Activated CD8-positive, alpha-beta memory T cell treated with anti-CD3 and anti-CD28 coated beads, Interleukin-2, amount 50 U/mL, for 1 hour (primary cell): ENCODE measurements around the gene FAM118A.
A peak's percentile ranks its signal among the peaks of the same experiment; 100 is the strongest.
"Not testable (repeated sequence)": the region's sequence is repeated elsewhere in the genome, so short reads cannot be mapped to it uniquely, and the experiment has no call there.

Experiments
- DNase-seq: peaks from one replicate; pipeline ENCODE4 v3.0.0-alpha.2; 2020; ENCODE audit errors: extremely low read depth

Gene FAM118A

DNA sequence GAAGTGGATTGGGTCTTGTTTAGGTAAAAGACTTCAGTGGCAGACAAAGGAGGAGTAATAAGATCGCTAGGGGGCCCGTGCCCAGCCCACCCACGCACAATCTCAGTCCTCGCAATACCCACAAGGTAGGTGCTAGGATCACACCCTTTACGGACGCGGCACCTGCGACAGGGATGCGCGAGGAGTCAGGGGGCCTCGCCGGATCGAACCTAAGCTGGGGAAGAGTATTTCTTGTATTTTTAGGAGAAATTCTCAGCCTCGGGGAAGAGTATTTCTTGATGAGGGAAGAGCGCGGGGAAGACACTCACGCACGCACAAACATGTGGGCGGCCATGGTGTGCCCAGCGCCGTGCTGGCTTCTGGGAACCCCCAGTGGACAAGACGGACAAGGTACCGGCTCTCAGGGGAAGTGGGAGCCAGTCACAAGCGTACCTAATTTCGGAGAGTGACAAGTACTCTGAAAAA is 745 bp upstream of the FAM118A start:
- DNase-seq = no peak

DNA sequence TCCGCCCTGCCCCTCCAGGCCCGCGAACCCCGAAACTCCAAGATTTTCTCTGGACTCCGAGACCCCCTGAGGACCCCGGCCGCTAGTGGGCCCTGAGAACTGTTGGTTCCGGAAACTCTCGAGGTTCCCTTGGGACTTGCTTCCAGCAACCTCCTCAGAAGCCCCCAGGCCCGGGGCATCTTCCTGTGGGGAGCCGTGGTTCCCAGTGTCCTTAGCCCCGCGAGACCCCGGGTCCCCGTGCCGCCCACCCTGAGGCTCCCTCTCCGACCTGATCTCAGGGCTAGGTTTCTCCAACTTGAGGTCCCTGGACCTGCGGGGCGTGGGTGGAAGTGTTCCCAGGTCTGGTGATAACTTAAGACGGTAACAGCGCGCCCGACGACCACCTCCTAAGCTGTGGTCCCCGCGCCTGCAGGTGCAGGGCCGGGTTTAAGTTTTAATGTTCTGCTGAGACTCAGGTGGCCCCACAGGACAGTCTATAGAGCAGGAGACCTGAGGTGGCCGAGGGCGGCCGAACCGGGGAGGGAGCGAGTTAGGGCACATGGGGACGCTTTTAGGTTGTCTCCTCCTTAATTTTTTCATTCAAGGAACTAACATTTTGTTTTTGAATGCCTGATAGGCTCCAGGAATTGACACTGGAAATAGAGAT is 720 bp downstream of the FAM118A start:
- DNase-seq = no peak

DNA sequence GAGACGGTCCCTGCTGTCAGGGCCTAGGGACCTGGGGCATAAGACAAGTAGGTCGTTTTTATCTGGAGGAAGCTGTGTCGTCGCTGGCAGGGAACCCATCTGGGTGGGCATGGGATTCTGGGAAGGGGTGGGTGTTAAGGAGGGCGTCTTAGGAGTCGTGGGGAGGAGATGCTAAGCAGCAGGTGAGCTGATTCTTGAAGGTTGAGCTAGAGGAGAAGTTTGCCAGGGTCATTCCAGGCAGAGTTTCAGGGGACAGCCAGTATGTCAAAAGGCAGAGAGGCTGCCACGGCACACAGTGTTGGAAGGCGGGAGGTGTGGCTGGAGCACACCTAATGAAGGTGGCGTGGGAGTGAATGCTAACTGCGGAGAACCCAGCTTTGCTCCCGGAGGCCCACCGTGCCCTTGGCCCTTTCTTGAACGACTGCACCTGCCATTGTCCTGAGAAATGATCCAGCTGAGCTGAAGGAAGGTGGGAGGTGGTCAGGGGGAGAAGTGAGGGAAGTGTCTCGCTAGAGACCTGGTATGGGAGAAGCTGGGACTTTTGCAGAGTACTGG is 1.3 kb downstream of the FAM118A start:
- DNase-seq = no peak

DNA sequence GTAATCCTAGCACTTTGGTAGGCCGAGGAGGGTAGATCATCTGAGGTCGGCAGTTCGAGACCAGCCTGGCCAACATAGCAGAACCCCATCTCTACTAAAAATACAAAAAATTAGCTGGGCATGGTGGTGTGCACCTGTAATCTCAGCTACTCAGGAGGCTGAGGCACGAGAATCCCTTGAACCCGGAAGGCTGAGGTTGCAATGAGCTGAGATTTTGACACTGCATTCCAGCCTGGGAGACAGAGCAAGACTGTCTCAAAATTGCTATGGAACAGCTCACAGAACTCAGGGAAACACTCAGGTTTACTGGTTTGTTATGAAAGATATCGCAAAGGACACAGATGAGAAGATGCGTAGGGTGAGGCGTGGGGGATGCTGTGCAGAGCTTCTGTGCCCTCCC is 2.7 kb downstream of the FAM118A start:
- no peak for DNase-seq

DNA sequence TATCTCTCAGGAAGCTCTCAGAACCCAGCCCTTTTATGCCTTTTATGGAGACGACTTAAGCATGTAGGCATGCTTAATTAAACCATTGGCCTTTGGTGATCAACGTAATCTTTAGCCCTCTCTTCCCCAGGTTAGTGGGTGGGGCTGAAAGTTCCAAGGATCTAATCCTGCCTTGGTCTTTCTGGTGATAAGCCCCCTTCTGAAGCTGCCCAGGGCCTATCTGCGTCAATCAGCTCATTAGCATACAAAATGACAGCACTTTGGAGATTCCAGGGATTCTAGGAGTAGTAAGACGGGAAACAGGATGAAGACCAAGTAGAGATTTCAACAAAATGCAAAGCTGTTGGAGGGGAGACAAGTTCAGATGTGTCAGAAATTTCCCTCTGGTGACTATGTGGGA is 3.1 kb downstream of the FAM118A start:
- no peak for DNase-seq

DNA sequence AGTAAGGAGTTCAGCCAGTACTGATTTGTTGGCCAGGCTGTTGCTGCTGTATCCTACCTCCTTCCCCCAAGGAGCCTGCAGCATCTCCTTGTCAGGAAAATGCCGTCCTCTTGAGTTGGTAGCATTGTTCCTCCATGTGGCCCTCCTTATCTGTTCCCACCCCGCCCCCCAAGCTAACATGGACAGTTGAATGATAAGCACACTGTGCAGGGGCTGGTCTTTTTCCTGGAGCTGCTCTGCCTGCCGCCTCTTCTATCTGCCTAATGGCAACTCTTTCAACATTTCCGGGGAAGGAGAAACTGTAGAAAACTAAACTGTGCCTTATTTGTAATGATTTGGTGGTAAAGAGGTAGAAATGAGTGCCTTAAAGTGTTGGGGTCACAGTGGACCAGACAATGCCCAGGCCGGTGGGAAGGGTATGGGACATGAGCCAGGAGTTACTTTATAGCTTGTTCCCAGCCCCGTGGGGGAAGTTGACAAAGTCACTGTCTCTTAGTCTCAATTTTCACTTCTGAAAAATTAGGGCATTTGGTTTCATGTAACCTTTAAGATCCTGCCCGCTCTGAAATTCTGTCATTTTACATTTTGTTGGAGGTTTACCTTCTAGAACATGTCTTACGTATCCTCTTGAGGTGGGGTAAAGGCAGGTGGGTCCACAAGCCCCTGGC is 4.5 kb downstream of the FAM118A start:
- DNase-seq = no peak

DNA sequence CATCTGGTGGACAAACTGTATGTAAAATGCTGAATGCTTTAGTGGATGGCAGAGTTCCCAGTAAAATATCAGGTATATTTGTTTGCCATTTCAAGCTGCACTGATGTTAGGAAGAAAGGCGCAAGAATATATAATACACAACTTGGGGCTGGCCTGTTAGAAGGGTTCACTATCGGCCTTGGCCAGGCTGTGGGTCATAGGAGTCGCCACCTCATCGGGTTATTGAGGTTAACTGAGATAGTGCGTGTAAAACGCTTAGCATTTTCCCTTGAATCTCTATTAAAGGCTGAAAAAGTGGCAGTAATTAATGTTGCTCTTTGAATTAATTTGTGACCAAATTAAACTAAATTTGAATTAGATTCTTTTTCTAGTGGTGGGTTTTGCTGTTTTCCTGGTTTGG is 5.1 kb downstream of the FAM118A start:
- no peak for DNase-seq

DNA sequence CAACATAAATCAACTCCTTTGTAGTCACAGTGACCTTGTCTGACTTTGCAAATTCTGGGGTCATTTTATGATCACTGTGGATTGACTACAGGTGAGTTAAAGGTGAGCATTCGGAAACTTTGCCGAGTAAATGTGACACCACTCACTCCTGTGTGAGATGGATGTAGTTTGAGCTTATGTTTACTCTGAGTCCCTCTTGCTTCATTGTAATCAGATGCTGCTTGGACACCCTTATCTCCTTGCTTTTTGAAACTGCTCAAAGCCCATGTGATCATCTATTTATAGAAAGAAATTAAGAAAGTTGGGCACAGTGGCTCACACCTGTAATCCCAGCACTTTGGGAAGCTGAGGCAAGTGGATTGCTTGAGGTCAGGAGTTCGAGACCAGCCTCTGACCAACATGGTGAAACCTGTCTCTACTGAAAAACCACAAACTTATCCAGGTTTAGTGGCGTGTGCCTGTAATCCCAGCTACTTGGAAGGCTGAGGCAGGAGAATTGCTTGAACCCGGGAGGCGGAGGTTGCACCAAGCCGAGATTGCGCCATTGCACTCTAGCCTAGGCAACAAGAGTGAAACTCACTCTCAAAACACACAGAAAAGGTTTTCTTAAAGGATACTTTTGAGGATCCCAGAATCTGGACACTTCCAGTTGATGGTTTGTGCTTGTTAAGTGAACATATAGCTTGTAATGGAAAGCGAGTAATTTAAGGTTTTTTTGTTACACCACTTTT is 7.2 kb downstream of the FAM118A start:
- DNase-seq = no peak

DNA sequence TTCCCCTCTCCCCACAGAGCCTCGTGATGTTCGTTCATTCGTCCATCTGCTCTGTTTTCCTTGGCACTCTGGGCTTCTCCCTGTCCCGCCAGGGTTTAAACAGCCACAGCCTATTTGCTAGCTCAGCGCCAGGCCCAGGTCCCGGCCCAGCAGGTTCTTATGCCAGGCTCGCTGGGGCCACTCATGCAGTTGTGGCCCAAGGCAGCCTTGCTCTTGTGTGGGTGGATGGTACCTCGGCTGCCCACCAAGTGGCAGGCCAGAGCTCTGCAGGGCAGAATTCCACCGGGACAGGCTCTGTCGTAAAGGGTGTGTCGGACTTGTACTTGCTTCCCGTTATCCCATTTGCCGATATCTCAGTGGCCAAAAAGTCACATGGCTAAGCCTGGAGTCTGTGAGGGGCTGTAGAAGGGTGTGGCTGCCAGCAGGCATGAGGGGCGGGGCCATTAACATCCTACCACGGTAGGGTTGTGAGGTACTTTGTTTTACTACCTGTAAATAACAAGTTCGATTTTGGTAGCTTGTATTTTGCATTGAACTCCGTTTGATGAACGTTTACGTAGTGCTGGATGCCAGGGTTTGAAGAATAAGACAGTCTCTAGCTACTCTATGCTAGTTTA is 7.9 kb downstream of the FAM118A start:
- no peak for DNase-seq

DNA sequence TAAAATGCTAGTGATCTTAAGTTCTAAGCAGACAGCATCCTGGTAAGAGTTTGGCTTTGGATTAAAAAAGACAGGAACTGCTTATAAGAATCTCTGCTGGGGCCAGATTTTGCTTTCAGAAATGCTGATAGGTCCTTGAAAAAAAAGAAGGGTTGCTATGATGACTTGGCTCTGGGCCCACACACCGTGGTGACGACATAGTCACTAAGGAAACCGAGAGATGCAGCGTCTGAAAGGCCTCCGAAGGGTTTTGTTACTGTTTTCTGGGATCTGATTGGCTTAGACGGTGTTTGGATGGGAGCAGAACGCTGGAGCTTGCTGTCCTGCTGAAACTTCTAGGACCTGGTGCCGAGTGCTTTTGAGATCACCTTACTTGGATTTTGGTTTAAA is 8.4 kb downstream of the FAM118A start:
- DNase-seq = peak; percentile 84

DNA sequence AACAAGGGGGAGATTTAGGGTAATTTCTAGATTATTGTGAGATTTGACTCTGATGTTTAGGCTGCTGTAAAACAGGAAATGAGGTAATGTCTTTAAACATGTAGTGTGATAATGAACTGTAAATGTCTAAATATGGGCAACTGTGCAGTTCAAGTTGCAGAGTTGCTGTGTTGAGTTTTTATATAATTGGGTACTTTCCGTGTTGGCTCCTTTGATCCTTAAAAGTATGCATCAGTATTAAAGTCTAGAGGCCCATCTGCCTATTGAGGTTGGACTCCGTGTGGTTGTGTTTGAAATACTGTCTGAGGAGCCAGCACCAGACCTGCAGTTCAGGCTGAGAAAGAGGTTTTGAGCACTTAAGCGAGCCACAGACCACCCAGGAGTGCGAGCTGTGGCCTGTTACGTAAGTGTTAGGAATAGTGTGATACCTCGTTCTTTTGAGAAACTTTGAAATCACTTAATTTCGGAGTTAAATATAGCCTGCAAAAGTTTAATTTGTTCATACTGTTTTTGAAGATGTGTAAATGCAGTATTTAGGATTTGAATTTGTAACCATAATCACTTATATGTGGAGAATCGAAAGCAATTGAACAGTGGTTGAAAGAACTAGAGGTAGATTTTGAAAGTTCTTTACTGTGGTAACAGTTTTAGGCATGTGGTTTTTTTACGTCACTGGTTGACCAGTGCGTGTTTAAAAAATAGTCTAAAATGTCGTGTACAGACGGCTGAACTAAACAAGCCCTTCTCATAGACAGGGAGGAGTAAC is 9.0 kb downstream of the FAM118A start:
- DNase-seq = peak; percentile 49

DNA sequence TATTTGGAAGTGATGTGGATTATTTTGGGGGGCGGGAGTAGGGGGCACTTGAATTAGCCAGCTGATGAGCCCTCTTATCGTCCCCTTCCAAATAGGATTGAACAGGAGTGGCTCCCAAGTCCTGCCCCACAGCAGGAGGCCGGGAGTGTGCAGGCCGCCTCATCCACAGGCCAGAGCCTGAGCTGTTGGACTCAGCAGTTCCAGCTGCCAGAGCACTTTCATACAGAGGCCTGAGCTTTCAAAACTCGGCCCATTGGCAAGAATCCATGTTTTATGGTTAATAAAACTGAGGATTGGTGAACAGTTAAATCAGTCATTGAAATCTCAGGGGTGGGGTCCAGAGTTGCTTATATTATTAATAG is 9.6 kb downstream of the FAM118A start:
- no peak for DNase-seq

DNA sequence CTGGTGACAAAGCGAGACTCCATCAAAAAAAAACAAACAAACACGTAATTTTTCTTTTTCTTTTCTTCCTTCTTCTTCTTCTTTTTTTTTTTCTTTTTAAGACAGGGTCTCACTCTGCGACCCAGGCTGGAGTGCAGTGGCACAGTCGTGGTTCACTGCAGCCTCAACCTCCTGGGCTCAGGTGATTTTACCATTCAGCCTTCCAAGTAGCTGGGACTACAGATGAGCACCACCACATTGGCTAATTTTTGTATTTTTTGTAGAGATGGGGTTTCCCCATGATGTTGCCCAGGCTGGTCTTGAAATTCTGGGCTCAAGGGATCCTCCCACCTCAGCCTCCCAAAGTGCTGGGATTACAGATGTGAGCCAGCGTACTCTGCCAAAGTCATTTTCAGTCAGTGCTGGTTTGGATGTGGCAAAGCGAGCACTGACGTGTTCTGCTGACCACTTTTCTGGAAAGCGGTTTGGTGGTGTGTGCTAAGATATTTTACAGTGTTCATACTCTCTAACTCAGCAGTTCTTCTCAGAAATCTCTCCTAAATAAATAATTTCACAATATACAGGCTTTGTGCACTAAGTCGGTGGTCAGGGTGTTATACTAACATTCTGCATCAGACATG is 10.7 kb downstream of the FAM118A start:
- no peak for DNase-seq

DNA sequence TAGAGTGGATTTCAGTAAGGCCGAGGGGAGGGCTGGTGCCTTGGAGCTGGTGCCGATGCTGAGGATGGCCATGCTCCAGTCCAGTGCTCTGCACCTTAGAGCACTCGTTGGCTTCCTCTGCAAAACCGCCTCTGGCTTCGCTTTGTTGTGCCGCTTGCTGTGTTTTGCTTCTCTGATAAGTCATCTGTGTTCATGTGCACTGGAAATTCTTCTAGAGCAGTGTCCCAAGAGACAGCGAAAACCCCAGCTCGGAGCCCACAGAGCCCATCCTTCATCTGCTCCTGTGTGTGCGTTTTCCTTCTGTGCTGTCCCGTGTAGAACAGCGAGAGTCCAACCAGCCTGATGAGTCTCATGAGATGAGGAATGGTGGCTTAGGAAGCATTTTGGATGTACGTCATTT is 12.1 kb downstream of the FAM118A start:
- no peak for DNase-seq

DNA sequence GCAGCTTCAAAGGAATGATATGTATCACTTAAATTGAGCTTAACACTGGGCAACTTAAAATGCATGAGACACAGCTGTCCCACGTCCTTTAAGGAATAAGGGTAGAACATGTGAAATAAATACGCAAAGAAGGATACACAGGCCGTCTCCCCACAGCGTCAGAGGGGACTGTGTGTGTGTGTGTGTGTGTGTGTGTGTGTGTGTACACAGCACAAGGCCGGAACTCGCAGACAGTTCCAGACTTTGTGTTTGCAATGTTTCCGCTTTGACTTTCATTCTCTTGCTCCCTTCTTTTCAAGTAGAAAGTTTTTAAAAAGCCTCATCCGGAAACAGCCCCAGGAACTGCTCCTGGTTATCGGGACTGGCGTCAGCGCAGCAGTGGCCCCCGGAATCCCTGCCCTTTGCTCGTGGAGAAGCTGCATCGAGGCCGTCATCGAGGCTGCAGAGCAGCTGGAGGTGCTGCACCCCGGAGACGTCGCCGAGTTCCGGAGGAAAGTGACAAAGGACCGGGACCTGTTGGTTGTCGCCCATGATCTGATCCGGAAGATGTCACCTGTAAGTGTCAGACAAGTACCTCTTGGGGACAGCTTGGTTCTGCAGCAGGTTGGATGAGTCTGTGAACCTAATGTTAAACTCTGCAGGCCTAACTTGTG is 13.3 kb downstream of the FAM118A start:
- no peak for DNase-seq

DNA sequence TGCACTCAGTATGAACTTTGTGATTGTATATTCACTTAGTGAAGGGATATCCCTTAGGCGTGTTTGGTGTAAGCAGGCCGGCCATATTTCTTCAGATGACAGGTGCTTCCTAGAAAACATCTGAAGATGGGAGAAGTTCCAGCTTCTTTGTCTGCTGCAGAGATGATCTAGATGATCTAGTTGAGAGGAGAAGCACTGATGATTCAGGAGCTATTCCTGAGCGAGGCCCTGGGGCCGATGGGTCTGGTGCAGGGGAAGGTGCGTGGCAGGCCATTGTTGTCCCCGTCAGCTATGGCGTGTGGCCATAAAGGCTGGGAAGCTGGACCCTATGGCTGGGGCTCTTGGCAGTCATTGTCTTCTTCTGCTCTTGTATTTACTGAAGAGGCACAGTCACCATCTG is 14.0 kb downstream of the FAM118A start:
- no peak for DNase-seq

DNA sequence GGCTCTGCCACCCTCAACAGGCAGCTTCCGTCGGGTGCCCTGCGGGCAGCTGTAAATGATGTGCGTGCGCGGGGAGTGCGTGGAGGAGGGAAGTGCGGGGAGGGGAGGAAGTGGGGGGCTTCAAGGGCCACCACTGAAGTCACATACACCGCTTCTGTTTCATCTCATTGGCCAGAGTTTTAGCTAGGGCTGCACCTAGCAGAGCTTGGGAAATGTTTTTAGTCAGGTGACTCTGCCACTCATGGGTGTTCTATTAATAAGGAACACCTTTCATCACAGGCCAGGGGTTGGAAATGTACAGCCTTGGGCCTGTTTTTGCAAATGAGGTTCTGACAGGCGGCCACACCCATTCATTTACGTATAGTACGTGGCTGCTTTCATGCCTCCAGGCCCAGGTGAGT is 14.6 kb downstream of the FAM118A start:
- no peak for DNase-seq

DNA sequence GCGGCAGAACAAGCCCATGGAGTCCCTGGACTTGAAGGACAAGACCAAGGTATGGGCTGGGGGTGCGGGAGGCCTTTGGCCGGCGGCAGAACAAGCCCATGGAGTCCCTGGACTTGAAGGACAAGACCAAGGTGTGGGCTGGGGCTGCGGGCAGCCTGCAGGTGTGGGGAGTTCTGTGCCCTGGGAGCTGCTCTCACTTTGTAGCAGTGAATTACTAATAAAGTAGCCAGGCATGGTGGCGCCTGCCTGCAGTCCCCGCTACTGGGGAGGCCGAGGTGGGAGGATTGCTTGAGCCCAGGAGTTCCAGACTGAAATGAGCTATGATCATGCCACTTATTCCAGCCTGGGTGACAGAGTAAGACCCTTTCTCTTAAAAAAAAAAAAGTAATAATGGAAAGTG is 18.5 kb downstream of the FAM118A start:
- not testable (repeated sequence) for DNase-seq

DNA sequence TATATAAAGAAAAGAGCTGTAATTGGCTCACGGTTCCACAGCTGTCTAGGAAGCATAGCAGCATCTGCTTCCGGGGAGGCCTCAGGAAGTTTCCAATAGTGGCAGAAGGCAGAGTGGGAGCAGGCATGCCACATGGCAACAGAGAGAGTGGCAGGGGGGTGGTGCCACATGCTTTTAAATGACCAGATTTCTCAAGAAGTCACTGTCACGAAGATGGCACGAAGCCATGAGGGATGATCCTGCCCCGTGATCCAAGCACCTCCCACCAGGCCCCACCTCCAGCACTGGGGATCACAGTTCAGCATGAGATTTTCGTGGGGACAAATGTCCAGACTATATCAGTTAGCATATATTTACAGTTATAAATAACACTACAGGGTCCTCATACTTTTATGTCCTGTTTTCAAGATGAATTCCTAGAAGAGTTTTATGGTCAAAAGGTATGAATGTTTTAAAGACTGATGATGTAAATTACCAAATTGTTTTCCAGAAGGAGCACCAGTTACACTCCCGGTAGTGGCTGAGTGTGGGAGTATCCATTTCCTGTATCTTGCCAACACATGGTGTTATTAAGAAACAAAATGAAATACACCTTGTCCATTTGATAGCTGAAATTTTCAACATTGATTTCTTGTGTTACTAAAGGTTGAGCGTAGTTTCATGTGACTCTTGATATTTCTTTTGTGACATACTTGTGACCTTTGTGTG is 19.2 kb downstream of the FAM118A start:
- no peak for DNase-seq

DNA sequence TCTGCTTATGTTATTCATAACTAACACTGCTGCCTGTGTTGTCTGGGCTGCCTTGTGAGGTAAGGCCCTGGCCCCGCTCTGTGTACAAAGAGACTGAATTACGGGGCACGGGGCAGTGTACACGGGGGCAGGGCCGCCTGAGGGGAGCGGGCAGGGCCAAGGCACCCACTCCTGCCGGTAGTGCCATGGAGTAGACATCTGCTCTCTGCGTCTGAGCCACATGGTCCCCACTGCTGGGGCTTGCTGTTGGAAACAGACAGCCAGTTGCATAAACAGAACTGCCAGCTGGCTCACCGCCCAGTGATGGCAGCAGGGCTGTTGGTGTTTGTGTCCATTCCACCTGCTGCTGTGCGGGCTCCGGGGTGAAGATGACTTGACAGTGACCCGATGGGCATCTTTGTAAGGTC is 19.8 kb downstream of the FAM118A start:
- DNase-seq = no peak
